HG03378 (cell line): ENCODE measurements around the gene SCAP.
"Not testable (repeated sequence)": the region's sequence is repeated elsewhere in the genome, so short reads cannot be mapped to it uniquely, and the experiment has no call there.

ENCODE experiments used
- ATAC-seq: cut with Tn5 transposase; IDR thresholded peaks from one replicate; pipeline ENCODE4 v1.9.1; 2021; ENCODE audit warnings: mild to moderate bottlenecking, moderate library complexity; ENCODE audit not compliant: unreplicated experiment

SCAP gene

DNA sequence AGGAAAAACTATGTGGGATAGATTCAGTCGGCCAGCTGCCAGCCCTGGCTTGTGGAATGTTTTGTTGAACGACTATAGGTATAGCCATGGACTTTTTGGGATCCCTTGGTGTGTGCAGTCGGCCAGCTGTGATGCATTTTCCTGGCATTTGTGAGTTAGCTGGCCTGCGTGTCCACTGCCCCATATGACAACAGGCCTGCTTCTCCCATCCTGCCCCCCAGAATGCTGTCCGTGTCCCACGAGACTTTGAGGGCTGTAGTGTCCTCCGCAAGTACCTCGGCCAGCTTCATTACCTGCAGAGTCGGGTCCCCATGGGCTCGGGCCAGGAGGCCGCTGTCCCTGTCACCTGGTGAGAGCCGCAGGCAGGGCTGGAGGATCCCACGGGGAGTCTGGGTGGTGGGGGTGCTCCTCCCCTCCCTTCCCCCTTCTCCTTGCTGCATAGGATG is 71.3 kb downstream of the SCAP start:
- no peak for ATAC-seq

DNA sequence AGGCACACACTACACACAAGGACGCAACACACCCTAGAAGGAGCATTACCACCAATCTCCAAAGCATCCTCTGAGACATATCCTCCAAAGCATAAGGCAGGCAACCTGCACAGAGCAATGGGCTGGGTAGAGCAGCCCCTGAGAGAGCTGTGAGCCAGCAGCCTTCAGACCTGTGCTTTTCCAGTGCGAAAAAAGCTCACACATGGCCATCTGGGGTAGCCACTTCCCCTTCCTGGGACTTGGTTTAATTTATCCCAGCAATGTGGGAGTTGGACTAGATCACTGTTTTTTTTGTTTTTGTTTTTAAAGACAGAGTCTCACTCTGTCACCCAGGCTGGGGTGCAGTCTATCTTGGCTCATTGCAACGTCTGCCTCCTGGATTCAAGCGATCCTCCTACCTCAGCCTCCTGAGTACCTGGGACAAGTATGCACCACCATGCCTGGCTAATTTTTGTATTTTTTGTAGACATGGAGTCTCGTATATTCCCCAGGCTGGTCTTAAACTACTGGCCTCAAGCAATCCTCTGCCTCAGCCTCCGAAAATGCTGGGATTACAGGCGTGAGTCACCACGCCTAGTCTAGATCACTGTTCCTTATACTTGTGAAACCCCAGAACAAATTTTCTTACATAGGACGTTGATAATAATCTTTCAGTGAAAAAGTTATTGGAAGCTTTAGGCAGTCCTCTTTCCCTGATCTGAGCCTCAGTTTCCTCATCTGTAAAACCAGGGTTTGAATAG is 76.0 kb downstream of the SCAP start:
- ATAC-seq: no peak

DNA sequence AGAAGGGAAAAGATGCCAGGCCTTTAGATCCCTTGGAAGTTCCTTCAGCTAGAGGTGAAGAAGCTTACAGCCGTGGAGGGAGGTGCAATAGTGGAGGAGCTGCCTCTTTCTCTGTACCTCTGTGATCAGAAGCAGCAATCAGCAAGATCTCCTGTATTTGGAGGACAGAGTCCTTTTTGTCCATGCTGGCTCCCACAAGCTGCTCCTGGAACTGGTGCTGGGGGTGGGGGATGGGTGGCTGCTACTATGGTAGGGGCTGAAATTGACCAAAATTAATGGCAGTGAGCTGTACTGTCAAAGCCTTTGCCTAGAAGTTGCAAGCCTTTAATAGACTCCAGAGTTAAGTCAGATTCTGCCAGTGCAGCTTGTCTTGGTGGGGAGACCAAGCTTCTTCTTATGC is 76.7 kb downstream of the SCAP start:
- ATAC-seq: no peak

DNA sequence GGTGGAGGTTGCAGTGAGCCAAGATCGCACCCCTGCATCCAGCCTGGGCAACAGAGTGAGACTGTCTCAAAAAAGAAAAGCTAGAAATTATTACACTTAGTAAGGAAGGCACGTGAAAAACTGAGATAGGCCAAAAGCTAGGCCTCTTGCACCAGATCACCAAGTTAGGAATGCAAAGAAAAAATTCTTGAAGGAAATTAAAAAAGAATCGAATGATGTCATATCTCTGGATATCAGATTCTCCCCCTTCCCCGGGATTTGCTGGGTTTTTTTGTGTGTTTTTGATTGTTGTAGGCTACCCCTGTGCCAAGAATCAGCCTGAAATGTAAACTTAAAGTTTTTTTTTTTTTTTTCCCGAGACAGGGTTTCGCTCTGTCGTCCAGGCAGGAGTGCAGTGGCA is 77.5 kb downstream of the SCAP start:
- ATAC-seq: no peak

DNA sequence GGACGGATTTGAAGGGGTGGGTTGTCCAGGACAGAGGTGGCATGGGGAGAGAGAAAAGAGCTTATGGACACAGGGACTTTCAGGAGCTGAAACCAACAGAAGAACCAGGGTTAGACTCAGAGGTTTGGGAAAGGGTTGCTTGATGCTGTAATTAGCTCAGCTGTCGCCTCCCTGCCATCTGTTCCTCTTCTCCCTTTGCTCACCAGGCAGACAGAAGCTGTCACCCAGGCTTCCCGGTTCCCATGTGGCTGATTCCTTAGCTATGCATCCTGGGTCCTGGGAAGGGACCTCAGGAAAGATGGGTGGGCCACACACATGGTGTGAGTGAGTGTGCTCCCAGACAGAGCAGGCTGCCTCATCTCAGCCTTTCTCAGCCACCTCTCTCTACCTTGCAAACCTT is 80.9 kb downstream of the SCAP start:
- ATAC-seq: no peak

DNA sequence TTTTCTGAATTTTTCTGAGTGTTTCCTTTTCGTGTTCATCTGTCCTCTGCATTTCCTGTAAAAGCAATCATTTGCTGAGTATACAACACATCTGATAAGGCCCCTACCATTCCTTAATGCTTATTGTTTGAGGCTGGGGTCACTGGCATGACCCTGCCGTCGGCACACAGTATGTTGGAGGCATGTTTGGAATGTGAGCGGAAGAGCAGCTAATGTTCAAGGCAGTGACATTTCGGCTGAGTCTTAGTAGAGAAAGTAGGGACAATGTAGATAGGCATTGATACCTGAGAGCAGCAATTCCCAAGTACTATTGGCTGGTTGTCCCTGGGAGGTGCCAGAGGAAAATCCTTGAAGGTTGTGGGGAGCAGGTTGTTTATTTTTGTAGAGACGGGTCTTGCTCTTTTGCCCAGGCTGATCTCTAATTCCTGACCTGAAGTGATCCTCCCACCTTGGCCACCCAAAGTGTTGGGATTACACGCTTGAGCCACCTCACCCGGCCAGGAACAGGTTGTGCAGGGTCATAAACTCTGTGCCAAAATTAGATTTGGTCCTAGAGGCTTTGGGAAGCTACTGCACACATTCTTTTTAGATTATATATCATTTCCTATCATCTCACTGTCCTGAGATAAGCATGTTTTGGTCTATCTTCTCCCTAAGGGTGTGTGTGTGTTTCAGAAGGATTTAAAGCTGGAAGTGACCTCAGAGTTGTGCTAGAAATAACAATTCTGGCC is 81.4 kb downstream of the SCAP start:
- ATAC-seq: no peak

DNA sequence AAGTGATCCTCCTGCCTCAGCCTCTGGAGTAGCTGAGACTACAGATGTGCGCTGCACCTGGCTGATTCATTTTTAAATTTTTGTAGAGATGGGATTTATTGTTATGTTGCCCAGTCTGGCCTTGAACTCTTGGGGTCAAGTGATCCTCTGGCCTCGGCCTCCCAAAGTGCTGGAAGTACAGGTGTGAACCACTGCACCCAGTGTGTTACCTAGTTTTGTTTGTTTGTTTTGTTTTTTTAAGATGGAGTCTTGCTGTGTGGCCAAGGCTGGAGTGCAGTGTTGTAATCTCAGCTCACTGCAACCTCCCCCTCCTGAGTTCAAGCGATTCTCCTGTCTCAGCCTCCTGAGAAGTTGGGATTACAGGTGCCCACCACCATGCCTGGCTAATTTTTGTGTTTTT is 82.8 kb downstream of the SCAP start:
- ATAC-seq: no peak

DNA sequence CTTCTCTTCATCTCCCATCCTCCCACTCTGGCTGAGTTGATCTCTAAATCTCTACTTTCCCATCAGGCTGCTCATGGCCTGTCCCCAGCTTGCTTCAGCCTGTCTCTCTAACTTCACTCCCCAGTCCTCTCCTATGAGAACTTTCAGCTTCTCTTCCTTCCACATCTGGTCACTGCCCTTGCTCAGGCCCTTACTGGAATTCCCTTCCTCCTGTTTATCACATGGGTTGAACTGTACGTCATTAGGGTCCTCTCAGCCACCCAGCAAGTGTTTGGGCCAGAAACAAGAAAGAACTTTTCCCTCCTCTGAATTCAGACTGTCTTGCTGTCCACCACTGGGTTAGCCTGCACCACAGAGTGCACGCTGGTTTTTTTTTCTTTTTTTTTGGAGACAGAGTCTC is 89.9 kb downstream of the SCAP start:
- no peak for ATAC-seq

DNA sequence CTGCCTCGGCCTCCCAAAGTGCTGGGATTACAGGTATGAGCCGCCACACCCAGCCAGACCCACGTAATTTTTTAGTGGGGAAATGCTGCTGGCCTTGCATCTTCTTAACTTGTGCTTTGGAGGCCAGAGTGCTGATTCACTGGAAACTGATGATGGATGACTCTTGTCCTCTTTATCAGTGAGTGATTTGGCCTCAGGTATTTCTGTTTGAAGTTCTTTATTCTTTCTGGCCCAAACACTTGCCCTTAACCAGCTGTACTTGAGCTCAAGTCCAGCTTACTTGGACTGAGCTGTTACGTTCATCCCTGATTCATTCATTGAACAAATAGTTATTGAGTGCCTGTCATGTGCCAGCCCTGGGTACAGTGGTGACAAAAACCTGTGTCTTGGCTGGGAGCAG is 90.7 kb downstream of the SCAP start:
- ATAC-seq: no peak

DNA sequence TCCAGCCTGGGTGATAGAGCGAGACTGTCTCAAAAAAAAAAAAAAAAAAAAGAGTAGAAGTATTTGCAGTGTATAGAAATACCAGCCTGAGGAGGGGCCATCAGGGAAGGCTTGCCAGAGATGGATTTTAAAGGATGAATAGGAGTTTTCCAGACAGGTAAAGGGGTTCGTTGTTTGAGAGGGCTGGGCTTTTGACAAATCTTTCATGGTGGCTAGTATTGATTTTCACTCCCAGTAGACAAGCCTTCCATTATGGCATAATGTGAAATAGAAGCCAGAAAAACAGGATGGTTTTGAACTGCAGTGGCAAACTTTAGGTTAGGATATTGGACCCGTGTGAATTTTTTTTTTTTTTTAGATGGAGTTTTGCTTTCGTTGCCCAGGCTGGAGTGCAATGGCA is 91.3 kb downstream of the SCAP start:
- no peak for ATAC-seq

DNA sequence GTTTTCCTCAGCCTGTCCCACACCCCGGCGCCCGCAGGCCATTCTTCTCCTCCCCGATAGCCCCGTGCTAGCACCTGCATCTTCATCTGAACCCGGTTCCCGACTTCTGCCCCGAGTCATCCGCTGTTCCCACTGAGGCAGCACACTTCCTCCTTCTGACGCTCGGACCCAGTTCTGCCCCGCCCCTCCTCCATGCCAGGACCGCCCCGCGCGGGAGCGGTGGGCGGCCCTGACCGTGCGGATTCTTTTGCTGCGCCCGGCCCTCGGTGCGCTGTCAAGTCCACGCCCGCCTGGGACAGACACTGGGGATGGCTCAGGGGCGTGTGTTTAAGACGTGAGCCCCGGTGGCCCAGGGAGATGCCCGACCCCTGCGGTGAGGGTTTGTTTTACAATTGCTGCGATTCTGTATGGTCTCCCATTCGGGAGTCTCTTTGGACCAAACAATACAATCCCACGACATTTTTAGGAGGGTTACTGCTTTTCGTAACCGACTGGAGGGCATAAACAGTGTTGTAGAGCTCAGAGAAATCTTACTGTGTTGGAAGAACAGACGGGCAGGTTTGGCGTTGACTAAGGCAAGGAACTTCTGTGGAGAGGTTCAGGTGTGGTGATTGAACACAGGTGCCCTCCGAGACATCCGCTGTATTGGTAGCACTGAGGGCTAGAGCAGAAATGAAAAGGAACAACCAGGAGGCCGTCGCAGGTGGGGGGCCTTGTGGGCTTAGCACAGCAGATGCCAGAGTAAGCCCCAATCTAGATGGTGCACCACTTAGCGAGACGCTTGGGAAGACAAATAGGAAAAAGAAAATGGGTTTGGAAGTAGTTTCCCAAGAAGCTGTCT is 94.2 kb downstream of the SCAP start:
- peak; percentile 44 for ATAC-seq

DNA sequence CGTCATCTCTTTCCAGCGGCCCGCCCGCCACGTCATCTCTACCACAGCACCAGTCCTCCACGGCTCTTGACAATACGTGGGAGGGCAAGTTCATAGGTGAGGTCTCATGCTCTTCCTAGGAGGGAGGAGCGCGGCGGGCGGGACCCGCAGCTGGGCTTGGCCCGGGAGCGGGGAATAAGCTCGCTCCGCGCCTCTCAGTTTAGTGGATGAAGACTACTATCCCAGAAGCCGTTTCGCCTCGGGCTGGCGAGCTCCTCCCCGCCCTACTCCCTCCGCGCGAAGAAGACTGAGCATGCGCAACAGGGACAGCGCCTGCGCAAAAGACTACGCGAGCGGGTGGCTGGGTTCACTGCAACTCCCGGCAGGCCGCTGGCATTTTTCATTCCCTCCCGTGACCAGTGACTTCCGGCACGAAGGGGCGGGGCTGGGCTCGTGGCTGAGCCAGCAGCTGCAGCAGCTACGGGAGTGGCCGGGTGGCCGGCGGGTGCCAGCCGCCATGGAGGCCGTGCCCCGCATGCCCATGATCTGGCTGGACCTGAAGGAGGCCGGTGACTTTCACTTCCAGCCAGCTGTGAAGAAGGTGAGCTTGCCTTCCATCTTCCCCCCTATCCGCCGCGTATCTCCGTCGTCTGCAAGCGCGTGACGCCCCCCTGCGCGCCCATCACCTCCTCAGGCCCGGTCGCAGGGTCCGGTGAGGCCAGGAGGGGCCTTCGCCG is 95.0 kb downstream of the SCAP start, which contains the start of gene PTPN23:
PTPN23 (plus strand) TSS at position 421 of the 716 bp plus-strand sequence; CDS start at position 497, 76 bp downstream.
- peak; percentile 72 for ATAC-seq

DNA sequence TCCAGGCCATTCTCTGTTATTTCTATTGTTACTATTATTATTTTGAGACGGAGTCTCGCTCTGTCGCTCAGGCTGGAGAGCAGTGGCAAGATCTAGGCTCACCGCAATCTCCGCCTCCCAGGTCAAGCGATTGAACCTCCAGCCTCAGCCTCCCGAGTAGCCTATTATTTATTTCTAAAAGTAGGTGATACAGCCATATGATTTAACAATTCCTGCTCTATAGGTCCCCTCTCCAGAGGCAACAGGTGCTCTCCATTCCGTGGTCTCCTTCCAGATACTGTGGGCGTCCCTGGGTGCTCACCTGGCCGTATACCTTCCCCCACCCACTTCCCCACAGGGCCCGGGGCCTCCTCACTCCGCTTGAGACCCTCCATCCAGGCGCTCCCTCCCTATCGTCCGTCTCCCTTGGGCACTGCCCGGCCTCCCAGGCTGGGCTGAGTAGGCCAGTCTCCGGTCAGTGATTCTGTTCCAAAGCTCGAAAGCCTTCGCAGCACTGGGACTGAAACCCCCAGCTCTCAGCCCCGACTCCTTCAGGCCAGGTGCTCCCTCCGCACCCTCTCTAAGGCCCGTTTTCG is 95.6 kb downstream of the SCAP start:
- ATAC-seq: no peak

DNA sequence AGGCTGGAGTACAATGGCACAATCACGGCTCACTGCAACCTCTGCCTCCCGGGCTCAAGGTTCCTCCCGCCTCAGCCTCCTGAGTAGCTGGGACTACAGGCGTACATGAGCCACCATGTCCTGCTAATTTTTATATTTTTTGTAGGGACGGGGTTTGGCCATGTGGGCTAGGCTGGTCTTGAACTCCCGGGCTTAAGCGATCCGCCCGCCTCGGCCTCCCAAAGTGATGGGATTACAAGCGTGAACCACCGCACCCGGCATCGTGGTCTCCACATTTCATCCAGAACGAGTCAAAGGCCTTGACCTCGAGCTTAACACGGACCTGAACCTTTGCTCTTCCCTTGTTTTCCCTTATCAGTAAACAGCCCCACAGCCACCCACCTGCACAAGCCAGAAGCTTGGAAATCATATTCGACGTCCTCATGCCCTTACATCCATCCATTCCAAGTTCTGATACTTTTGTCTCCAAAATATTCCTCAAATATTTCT is 96.3 kb downstream of the SCAP start:
- ATAC-seq: no peak

DNA sequence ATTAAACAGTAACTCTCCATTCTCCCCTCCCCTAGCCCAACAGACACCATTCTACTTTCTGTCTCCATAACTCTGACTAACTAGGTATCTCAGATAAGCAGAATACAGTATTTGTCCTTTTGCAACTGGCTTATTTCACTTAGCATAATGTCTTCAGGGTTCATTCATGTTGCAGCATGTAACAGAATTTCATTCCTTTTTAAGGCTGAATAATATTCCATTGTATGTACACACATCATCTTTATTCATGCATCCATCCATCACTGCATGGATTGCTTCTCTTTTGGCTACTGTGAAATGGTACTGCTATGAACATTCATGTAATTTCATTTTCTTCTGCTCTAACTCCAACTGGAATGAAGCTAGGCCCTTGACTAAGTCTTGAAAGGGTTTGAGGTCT is 96.9 kb downstream of the SCAP start:
- ATAC-seq: no peak

DNA sequence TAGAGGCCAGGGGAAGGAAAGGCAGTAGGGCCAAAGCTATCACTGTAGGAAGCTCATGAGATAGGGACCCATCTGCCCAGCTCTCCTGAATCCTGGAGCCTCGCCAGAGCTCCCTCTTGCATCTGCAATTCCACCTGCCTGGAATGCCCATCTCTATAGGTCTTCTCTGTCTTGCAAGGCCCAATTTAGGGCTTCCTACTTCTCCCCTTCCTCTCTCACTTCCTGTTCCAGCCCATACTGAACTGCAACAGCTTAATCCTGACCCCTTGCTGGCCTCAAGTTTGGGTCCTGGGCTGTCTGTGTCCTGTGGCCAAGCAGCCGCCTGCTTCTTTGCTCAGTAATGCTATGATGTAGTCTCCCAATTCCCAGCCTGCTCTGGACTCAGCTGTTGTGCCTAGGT is 98.6 kb downstream of the SCAP start:
- ATAC-seq: no peak

DNA sequence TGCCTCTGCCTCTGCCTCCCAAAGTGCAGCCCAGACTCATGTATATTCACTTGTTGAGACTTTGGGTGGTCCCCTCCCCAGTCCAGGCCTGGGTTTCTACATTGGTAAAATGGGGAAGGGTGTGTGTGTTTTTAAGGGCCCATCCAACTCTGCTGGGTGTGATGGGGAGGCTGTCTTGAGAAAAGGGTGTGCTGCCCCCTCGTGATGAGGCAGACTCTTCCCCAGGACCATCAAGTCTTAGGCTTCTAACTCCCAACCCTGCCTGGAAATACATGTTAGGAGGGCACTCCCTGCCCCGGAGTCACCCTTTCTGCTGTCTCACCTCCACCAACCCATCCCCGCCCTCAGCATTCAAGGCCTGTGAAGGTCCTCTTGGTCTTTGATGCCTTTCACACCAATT is 99.3 kb downstream of the SCAP start:
- no peak for ATAC-seq

DNA sequence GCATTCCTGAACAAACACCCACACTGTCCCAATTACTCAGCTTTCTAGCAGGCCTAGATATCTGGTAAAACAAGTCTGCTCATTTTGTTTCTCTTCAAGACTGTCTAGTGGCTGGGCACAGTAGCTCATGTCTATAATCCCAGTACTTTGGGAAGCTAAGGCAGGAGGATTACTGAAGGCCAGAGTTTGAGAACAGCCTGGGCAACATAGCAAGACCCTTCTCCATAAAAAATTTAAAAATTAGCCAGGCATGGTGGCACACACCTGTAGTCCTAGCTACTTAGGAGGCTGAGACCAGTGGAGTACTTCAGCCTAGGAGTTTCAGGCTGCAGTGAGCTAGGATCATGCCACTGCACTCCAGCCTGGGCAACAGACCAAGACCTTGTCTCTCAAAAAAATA is 101.2 kb downstream of the SCAP start:
- ATAC-seq: no peak

DNA sequence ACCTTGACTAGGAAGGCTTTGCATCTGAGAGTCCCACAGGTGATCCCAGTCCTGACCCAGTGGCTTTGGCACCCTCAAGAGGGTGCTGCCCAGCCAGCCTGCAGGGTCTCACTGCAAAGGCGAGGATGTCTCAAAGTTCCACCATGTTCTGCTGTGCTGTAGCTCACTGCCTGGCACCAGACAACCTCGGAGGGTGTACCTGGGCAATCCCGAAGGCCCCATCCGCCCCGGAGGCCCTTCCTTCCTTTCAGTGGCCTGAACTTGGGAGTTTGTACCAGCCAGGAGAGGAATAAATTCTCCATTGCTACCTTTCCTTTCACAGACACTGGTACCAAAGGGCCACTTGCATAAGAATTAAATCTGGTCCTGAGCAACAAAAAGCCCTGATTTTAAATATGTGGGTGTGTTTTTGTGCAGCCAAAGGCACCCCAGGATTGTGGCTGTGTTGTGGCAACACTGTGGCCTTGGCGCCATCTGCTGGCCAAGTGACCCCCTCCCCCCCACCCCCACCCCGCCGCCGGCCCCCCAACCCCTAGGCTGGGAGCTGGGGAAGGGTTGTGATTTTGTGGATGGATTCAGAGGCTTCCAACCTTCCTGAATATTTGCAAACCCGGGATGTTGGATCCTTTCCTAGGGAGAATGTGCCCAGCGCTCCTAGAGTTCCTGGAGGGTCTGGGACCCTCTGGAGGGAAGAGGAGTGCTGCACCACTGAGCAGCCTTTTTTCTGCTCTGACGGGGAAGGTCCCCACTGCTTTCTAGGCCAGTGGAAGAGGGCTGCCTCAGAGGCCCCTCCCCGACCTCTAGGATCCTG is 104.6 kb downstream of the SCAP start:
- no peak for ATAC-seq

DNA sequence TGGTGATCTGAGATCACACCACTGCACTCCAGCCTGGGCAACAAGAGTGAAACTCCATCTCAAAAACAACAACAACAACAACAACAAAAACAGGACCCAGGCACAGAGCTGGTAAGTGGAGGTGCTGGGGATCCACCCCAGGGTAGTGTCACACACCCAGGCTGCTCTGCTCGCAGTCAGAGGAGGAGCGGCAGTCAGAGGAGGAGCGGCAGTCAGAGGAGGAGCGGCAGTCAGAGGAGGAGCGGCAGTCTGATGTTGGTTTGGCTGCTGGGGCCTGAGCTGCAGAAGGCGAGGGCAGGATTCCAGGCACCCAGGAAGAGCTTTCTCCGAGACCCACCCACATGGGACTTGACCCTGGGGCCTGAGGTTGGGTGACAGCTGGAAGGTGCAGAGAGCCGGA is 105.7 kb downstream of the SCAP start:
- not testable (repeated sequence) for ATAC-seq
